Stimulated activated CD4-positive, alpha-beta T cell treated with anti-CD3 and anti-CD28 coated beads, TNF-alpha, amount 100 ng/mL, for 48 hours (primary cell): ENCODE results near the gene SMAD7.
A peak's percentile ranks its signal among the peaks of the same experiment; 100 is the strongest.

Experiments
- DNase-seq, 3 donors: peaks; one replicate each; pipeline ENCODE4 v3.0.0-alpha.2; 2020; ENCODE audit warnings: low read depth in 3 of 3

Gene SMAD7

DNA sequence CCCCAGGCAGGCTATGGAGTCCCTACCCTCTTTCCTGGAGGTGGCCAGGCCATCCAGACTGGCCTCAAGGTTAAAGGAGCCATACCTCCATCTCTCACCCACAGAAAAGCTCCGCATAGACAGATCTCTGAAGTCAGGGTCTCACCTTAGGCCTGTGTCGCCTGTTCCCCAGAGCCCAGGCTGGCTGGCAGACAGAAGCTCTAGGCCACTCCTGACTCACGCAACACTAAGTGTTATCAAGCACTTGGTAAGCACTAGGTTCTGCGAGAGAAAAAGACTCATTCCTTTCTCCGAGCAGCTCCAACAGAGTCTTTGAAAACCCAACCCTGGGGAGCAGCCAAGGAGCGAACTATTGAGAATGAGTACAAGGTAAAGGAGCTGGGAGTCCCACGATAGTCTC lies 6.1 kb downstream of the SMAD7 start:
- no peak for DNase-seq

DNA sequence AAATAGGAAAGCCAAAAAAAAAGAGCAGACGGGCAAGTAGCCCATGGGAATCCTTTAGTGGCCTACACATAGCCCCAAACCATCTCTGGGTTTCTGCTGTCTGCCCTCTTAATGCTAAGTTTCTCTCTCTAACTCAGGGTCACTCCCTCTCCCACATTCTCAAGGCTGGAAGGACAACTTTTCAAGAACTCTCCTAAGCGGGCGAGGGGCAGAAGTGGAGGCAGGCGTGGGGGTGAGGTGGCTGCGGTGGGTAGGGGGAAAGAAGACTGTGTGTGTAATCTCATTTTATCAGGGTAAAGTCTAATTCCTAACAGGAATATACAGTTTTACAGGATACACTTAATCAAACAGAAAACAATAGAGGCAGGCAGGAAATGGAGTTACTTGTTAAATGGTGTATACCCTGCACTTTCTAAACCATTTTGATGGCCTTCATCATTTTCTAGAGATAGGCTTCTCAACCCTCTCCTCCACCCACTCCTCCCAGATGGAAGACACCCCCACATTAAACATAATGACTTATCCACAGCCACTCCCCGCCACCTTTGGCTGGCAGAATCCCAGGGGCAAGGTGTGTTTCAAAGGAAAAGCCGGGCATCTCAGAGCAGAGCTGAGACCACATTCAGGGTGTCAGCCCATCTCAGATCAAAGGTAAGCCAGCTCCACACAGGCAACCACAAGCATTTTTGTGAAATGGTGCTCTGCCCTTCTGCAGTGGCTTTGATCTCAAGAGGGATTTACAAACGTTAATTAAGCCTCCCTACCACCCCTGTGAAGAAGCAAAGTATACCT lies 6.8 kb downstream of the SMAD7 start:
- DNase-seq = no peak

DNA sequence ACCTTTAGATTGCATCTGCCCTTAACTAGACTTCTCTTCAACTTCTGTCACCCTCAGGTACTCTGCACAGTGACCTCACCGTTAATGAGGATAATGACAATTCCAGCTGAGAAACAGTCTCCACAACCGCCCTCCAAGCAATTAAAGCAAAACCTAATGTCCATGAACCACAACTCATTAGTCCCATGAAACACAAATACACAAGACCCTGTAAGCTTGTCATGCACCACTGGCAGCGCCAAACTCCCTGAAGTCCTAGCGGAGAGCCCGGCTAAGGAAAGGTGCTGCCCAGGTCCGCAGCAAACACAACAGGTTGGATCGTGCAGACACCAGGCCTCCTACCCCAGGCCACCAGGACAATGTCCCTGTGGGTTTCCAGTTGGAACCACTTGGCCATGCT lies 7.4 kb downstream of the SMAD7 start:
- no peak for DNase-seq

DNA sequence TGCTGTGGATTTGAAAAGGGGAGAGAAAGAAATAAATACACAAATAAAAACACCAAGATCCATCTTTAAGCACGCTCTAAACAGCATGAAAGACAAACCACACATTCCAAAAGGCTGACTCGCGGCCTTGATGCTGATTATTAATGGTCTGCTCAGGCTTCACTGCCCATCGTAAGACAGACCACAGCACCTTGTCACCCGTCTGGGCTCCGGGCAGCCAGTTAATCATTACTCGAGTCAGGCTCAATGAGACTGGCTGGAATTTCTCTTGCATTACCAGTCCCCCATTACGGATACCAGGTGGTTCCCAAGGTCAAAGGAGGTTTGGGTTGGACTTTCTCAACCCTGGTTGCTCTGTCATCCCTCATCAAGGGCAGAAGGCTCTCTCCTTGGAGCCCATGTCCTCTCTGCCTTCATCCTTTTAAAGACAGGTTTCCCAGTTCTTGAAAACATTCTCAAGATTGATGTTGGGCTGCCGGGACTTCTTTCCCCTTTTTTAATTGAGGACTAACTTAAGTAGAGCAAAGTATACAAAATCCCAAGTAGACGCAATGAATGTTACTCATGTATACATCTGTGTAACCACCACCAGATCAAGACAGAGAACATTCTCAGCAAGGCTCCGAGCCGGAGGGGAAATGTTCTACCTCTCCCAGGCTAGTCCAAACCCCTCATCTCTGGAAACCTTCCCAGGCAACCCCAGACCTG lies 8.1 kb downstream of the SMAD7 start:
- no peak for DNase-seq

DNA sequence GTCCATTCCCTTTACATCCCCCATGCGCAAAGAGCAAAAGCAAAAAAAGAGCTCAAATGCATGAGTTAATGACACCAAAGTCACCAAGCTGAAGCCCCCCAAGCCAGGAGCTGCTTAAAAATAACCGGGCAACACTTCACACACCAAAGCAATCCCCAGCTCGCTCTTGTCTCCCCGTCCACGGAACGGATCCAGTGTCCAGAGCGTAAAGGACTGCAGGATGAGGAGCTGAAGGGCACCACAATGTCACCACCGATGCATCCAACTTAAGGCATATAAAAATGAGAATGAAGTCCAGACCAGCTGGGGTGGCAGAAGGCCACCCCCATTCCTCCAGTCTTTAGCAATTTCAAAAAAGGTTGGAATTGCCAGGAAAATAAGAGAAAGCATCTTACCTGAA lies 8.7 kb downstream of the SMAD7 start:
- DNase-seq = no peak

DNA sequence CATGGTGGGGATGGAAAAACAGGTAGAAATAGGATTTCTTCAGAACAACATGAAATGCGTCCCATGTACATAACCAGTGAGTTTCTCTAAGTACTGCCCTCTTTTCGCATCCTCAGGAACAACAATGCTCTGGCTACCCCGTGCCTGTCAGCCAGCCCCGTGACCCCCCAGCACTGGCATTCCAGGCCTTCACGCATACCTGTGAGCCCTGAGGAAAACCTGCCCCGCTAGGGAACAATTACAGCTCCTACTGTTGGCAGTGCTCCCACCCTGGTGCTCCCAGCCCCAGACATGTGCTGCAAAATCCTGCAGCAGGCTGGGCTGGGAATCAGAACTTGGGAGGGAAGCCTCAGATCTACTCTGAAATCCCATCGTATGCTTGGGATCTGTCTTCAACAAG lies 9.1 kb downstream of the SMAD7 start:
- no peak for DNase-seq

DNA sequence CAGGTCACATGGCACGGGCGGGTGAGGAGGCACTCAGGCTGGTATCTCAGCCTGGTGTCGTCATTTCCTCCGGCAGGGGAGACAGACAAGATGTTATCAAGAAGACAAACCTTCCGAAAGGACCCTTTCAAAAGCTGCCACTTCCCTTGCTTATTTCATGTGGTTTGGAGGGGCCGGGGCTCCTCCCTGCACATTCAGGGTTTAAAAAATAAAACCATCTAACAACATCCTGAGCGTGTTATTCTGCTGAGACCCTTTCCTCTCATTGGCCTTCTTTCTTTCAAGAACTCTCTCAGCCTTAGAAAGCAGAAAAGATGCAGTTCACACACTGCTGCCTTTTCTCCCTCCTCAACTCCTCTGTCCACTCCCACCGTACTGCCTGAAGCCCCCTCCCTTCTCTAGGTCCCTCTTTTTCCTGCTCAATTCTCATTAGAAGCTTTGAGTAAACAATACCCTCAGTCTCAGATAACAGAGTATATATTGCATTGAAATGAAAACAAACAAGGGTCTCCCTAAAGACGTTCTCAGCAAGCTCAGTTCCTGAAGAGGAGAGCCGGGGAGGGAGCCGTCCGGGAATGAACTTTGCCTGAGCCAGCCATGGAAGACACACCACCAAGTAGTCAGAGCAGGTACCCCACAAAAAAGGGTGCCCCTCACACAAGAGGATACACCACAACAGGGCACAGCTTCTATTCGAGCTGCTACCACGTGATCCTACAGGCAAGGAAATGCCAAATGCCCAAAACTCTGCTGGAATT lies 9.7 kb downstream of the SMAD7 start:
- DNase-seq = peak in 1 of 3 donors; percentile 53

DNA sequence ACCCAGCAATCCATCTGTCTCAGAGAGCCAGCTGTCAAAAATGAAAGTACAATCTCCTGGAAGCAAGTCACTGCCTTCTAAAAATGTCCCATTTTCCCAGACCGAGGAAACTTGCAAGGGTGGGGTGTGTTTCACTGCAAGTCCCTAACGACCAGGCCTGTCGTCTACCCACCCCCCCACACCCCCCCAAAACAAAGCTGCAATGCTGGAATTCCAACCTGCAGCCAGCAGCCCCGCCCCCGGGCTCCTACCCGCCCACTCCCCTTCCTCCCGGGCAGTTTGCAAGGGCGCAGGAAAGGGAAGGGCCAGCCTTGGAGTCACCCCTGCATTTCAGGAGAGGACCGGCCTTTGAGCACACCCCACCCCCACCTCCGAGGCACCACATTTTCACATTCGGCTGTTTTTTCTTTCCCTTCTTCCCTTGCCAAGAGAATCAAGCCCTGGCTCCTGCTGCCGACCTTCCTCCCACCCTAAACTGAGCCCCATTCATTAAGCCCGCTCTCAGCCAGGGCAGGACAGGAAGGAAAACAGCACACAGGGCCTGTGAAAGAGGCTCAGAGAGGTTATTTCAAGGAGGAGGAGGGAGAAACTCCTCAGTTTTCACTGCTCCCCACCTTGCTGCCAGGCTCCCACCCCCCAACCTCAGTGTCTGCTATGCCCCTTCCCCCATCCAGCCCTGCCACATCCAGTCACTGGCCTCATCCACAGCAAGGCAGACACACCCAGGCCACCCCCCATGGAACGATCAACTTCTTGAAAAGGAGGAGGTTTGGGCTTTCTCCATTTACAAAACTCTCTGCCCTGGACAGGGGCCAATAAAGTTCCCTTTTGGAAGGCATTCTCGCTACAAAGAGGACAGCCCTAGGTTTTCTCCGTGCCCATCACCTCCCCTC lies 11.3 kb downstream of the SMAD7 start:
- no peak for DNase-seq

DNA sequence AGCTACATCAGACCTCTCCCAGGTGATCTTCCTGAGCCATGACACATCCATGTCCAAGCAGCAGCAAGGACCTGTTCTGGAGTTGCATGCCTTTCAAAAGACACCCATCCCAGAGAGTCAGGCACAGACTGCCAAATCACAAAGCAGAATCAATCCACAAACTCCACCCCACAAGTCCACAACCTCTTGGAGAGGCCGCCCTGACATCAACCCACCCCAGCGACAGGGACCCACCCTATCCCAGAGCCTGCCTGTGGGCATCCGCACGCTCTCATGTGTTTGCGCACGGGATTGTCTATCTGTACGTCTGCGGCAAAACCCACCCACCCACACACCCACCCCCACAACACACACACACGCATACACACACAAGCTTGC lies 11.9 kb downstream of the SMAD7 start:
- no peak for DNase-seq

DNA sequence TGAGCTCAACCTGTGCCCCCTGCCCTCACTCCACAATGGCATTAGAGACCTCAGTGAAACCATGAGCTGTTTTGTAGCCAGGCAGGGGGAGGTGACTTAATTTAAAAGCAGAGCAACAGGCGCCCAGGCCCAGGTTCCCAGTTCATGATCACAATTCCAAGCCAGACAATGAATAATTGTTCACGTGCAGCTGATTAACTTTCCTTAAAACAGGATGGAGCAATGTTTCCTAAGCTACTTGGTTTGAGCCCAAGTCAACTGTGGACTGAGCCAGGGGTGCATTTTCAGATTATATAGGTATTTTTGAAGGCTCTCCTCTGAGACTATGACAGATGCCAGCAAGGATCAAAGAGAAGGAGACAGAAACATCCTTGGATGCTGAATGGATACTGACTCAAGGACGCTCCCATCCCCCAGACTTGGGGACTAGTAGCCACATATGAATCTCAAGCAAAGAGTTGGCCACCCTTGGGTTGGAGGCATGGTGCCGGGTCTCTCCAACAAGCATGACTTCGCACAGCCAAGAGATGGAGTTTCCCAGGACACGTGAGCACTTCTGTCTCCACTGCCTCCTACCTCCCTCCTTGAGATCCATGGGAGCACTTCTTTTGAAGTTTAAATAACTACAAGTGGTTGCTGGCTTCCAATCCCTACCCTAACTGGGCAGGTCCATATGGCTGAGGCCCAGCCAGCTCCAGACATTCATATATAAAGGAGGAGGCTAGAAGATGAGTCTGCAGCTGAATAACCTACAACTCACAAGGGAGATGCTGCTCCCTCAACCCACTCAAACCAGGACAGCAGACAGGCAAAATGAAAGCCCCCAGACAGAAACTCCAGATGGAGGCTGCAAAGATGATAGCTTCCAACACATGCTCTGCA lies 12.7 kb downstream of the SMAD7 start:
- no peak for DNase-seq

DNA sequence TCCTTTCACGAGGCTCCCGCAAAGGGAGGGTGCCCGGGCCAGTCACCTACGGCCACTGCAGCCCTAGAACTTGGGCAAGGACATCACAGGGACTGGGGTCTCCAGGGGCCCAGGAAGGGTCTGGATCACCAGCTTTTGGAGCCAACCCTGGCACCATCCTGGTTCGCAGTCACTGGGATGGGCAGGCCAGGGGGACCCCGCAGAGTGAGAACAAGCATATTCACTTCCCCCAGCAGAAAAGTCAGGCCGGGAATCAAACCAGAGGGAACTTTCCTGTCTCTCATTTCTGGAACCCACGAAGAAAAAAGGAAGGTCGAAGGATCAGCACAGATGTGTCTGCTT lies 15.4 kb downstream of the SMAD7 start:
- no peak for DNase-seq

DNA sequence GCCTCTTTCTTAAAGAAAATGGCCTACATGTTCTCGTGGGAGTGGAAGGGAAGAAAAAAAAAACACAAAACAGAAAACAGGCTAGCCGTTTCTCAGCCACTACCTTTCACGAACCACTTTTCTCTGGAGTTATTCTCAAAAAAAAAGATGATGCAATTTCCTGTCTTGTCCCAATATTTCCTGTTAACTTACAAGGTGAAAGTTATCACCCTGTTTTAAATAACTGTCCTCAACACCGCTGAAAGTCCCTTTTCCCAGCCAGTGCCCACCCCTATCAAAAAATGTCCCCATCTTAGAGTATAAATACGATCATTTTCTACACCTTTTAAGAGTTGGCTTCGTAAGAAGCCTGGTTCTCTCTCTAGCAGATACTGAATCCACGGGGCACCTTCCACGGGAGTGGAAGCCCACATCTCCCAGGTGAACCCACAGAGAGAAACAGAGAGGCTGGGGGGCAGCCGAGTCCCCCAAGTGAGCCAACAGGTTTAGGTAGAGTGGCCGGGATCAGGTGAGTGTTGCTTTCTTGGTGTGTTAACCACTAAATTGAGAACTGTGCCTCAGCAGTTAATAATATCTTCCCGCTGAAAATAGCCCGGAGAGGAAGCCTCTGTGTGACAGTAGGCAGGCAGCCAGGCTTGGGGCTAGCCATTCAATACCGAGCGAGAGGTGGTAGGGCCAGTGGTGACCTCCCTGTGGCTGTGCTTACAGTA lies 15.9 kb downstream of the SMAD7 start:
- no peak for DNase-seq

DNA sequence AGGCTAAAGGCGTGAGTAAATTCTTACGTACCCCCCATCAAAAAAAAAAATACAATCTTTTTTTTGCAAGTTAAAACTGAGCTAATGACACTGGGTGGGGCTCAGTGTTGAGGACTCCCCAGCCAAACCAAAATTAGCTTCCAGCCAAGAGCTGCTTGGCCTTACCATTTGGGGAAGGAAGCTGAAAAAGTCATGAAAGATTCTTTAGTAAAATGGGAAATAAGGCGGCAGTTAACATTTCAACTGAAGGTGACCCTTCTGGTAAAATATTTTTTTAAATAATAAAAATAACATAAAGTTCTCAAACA lies 16.4 kb downstream of the SMAD7 start:
- no peak for DNase-seq

DNA sequence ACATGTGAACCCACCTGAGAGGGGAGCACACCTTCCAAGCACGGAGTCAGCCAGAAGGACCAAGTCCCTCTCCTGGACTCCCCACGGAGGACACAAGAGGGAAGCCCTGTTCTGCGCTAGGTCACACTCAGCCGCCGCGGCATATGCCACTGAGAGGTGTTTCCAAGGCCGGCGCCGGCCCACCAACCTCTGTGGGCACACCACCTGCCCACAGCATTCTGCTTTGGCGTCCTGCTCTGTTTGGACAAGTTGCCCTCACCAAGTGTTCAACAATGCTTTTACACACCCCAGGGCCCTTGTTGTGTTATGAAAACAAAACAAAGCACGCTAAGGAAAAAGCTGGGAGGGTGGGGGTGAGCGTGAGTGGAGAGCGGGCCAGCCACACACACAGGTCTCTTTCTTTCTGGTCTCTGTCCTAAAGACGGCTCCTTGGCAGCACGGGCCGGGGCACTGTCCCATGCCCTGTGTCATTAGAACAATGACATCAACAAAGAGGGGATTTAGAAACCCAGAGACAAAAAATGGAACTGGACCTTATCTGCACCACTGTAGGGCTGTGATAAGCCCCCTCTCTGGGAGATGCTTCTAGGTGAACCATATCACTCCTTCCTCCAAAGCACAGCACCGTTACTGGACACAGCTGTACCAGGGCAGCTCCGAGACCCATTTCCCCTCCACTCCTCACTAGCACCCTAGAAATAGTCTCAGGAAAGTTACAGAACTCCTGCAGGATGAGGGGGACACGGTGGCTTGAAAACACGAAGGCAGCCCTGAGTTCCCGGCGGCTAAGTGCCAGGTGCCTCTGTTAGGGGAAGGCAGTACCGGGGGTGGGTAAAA lies 17.0 kb downstream of the SMAD7 start:
- no peak for DNase-seq

DNA sequence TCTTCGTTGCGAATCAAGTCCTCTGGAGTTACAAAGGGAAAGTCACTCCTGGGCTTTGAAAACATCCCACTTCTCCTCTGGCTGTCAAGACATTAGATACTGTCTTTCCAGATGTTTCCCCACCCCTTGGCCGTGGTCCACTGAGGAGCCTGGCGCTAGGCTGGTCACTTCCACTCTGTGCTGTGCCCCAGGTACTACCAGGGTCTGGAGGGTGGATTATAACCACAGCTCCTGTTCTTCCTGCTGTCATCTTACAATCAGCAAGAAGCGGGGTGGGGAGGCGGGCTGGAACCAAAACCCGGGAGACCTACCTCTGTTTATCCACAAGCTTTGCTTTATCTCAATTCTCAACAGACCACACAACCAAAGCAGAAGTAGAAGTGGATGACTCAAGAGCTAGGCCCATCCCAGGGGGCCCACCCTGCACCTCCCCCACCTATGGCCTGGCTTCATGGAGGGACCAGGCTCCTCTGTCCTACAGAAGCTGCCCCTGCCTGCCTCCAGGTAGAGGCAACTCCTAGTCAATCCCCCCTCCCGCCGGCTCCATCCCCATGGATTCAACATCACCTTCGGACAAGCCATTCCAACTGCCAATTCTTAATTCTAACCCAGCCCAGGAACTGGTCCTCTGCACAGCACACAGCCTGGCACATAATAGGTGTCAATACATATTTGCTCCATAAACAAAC lies 17.8 kb downstream of the SMAD7 start:
- DNase-seq = no peak

DNA sequence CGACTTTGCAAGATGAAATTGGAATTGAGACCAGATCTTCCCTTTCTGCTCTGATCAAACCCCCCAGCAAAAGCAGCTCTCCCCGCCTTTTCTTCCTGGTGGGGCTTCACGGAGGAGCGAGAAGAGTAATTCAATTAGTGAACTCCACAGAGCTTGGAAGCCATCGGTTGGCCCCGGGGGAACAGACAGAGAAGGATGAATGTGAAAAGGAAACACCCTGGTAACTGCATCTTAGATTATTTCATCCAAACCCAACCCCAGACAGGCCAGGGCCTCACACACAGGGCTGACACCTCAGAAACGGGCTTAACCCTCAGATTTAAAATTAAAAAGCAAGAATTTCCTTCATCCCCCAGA lies 18.3 kb downstream of the SMAD7 start:
- DNase-seq = no peak

DNA sequence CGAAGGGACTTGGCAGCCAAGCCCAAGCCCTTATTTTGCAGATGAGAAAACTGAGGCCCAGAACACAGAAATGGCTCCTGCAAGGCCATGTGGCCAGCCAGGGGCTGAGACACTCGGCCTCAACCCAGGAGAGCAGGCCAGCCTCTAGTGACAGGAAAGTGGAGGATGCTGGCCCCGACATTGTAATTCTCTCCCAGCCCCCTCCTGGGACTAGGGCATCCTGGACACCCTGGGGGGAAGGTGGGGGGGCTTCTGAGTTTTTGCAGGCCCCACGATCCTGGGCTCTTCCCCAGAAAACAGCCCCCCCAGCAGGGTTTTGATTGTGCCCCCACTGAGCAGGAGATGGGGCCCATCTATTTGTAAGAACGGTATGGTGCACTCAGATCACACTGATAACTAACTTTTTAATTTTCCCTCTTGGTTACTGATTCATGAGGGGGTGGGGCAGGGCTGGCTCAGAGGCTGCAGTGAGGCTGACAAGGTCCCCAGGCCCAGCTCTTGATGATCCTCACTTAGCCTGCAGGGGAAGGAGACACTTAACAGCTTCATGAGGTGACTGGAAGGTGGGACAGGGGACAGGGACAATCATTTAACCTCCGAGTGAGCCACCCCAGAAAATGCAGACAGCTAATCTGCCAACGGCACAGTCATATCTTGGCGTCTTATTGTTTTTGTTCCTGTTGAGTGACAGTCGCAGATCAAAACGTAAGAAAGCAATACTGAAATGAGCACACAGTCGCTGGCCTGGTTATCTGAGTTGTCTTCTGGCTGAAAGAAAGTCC lies 18.9 kb downstream of the SMAD7 start:
- DNase-seq = peak in 2 of 3 donors; percentile 55 to 56

DNA sequence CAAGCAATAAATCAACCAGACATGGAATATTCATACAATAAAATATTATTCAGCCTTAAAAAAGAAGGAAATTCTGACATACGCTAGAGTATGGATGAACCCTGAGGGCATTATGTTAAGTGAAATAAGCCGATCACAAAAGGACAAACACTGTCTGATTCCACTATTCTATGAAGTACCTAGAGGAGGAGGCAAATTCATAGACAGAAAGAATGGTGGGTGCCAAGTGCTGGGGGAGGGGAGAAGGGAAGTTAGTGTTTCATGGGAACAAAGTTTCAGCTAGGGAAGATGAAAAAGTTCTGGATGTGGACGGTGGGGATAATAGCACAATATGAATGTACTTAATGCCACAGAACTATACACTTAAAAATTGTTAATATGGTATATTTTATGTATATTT lies 19.8 kb downstream of the SMAD7 start:
- no peak for DNase-seq
